GM19043 (cell line): ENCODE measurements around the gene DNMBP.
"Not testable (repeated sequence)": the region's sequence is repeated elsewhere in the genome, so short reads cannot be mapped to it uniquely, and the experiment has no call there.

Source experiments
- ATAC-seq: cut with Tn5 transposase; IDR thresholded peaks from one replicate; pipeline ENCODE4 v1.9.1; 2021; ENCODE audit warnings: low read depth; ENCODE audit not compliant: unreplicated experiment

The DNMBP gene

DNA sequence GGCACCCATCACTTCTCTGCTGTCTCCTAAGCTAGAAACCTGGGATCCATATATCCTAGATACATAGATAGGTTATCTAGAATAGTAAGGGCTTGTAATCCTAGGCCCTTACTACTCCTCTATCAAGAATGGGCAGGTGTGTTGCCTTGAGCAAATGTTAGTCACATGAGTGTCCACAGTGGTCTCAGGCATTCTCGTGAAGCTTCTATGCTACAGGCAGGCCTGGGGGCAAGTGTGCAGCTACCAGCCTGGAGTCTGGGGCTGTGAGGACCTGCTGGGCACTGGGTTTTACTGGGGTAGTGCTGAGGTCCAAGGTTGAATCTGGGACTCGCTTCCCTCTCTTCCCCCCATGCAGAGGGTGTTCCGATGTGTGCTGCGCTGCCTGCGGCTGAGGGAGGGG is 135.9 kb downstream of the DNMBP start:
- no peak for ATAC-seq

DNA sequence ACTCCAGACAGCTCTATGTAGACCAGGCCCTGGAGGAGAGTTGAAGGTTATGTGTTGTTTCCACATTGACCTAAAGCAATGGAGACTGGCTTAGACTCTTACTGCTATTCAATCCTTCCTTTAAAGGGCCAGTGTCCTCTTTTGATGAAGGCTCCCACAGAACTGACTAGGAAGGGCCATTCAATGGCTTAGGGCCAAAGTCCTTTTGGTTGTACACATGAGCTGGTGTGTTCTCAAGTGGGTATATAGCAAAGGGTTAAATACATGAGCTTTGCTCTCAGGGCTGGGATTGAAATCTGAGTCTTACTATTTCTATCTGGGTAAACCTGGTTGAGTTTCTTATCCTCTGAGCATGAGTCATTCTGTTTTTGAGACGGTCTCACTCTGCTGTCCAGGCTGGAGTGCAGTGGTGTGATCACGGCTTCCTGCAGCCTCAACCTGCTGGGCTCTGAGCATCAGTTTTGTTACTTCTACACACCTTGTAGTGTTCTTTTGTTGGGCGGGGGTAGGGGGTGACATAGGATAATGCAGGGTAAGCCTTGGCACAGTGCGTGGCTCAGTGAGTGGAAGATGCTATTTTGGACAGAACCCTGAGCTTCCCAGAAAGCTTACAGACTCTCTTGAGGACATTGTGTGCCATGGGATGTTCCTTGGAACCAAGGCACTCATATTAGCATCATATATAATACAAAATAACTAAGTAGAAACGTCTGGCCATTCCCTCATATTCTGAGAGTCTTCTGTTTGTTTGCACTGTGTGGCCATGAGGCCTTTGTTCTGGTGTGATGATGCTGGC is 137.2 kb downstream of the DNMBP start:
- no peak for ATAC-seq

GRCh38 chr10:99870123-99870730 is 139.5 kb downstream of the DNMBP start:
- ATAC-seq, result no peak

GRCh38 chr10:99869581-99870122 is 140.1 kb downstream of the DNMBP start:
- no peak for ATAC-seq

DNA sequence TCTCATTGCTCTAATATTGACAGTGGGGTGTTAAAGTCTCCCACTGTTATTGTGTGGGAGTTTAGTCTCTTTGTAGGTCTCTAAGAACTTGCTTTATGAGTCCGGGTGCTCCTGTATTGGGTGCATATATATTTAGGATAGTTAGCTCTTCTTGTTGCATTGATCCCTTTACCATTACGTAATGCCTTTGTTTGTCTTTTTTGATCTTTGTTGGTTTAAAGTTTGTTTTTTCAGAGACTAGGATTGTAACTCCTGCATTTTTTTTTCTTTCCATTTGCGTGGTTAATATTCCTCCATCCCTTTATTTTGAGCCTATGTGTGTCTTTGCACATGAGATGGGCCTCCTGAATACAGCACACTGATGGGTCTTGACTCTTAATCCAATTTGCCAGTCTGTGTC is 142.5 kb downstream of the DNMBP start:
- ATAC-seq, result not testable (repeated sequence)

DNA sequence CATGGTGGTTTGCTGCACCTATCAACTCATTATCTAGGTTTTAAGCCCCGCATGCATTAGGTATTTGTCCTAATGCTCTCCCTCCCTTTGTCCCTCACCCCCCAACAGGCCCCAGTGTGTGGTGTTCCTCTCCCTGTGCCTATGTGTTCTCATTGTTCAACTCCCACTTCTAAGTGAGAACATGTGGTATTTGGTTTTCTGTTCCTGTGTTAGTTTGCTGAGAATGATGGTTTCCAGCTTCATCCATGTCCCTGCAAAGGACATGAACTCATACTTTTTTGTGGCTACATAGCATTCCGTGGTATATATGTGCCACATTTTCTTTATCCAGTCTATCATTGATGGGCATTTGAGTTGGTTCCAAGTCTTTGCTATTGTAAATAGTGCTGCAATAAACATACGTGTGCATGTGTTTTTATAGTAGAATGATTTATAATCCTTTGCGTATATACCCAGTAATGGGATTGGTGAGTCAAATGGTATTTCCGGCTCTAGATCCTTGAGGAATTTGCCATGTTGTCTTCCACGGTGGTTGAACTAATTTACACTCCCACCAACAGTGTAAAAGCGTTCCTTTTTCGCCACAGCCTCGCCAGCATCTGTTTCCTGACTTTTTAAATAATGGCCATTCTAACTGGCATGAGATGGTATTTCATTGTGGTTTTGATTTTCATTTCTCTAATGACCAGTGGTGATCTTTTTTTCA is 146.1 kb downstream of the DNMBP start:
- ATAC-seq, result not testable (repeated sequence)

DNA sequence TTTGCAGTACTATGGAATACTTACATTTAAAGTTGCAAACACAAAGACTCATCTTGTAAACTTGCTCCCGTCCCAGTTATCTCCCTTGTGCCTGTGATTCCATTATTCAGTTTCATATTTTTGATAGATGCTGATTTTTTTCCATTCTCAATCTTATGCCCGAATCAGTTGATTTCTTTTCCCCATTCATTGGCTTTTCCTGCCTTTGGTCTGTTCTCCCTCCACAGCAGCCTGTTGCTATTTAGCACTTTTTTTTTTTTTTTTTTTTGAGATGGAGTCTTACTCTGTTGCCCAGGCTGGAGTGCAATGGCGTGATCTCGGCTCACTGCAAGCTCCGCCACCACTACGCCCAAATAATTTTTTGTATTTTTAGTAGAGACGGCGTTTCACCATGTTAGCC is 149.3 kb downstream of the DNMBP start:
- ATAC-seq, result no peak

DNA sequence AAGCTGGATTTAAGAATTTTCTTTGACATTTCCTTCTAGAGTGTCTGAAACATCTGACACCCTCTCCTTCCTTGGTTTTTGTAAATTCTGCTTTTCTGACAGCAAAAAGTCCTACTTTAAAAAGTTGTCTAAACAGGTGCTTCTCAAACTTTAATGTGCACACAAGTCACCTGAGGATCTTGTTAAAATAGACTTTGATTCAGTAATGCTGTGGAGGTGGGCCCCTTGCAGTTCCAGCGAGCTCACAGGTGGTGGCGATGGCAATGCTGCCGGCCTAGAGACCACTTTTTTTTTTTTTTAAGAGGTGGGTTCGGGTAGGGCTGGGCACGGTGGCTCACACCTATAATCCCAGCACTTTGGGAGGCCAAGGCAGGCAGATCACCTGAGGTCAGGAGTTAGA is 150.2 kb downstream of the DNMBP start:
- ATAC-seq, result no peak

- ATAC-seq, result no peak
Observed at GRCh38 chr10:99858849-99859248, 150.9 kb downstream of the DNMBP start.

DNA sequence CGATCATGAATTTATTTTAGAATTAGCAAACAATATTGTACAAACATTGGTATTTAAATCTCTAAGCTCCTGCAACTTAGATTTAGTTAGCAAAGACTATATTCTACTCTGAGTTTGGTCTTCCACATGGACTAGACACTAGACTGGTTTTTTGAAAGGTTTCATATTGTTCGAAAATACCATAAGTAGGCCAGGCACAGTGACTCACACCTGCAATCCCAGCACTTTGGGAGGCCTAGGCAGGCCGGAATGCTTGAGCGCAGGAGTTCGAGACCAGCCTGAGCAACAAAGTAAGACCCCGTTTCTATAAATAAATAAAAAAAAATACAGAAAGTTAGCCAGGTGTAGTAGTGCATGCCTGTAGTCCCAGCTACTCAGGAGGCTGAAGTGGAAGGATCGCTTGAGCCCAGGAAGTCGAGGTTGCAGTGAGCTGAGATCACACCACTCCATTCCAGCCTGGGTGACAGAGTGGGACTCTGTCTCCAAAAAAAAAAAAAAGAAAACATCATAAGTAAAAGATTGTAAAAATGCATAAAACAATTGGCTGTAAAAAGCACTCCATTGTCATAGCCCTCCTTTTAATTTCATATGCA is 154.2 kb downstream of the DNMBP start:
- no peak for ATAC-seq

DNA sequence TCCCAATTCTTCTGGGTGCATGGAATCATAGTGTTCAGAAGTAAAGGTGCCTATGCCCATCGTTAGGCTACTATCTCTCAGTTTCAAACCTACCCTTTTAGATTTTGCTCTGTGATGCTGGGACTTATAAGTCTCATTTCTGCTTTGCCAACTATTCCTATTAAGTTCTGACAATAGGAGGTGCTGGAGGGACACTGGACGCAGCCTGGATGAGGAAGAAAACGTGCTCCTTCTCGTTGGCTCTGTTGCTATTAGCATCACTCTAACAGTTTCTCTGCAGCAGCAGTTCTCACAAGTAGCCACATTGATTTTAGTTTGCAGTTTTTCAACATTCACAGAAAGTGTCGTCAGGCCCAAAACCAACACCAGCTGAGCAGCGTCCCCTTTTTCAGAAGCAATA is 154.9 kb downstream of the DNMBP start:
- no peak for ATAC-seq

- no peak for ATAC-seq
Observed at GRCh38 chr10:99853655-99854054, 156.1 kb downstream of the DNMBP start.

GRCh38 chr10:99852481-99853213 is 157.1 kb downstream of the DNMBP start:
- no peak for ATAC-seq

DNA sequence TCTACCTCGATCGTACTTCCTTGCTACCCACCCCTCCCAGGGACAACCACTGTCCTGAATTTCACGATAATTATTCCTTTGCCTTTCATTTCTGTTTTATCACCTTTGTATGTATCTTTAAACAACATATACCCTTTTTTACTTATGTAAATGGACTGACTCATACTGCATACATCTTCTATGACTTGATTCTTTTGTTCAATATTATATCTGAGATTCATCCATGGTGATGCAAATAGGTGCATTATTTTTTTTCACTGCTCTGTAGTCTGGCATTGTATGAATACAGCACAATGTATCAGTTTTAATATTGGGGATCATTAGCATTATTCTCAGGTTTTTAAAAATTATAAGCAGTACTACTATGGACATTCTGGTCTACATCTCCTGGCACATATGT is 157.9 kb downstream of the DNMBP start:
- ATAC-seq, result no peak

- no peak for ATAC-seq
Observed at GRCh38 chr10:99850767-99851340, 158.9 kb downstream of the DNMBP start.

DNA sequence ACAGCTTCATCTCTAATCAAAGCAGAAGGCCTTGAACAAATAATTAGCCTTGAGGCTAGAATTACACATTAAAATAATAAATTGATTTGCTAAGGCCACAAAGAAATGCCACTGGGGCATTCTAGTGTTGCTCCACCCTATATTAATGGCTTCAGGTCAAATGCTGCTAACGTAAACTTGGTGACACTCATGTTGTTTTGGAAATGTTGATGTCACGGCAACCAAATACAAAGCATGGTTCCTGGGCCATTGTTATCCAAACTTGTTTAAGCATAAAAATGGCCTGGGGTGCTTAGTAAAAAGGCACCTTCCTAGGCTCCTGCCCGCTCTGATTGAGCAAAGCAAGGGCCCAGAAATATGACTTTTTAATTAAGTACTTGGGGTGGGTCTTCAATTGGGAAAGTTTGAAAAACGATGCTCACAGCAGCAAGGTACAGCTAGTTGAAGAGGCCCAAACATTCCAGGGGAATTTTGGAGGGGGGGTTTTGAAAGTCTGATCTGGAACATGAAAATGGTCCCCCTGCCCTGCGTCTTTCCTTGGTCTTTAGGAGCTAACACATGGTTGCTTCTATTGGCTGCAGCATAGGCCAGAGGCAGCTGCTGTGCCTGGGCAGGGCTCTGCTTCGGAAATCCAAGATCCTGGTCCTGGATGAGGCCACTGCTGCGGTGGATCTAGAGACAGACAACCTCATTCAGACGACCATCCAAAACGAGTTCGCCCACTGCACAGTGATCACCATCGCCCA is 159.6 kb downstream of the DNMBP start:
- ATAC-seq, result no peak

DNA sequence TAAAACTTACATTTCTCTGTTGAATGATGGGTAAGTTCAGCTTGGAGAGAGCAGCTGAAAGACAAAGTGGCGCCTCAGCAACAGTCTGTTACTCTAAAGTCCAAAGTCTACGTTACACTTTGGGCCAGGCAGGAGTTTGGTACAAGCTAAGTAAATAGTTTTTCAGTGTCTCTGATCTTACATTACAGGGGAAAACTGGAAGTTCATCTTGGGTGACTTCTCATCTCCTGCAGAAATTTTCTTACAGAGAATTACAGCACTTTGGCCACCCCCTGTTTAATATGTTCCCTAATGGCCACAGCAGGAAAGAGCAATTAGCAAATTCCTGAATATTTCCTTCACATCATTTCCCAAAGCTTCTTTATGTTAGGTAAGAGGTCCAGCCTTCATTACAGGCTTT is 160.2 kb downstream of the DNMBP start:
- no peak for ATAC-seq

DNA sequence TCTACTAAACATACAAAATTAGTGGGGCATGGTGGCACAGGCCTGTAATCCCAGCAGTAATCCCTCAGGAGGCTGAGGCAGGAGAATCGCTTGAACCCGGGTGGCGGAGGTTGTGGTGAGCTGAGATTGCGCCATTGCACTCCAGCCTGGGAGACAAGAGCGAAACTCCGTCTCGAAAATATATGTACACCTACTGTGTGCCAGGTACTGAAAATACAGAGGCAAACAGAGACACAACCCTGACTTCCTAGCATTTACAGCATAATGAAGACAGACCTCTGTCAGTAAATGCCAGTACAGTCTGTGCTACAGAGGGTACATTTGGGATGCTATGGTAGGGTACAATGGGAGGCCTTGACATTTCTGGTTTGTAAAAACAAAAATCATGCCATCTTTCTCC is 160.7 kb downstream of the DNMBP start:
- ATAC-seq, result no peak

GRCh38 chr10:99845837-99846382 is 163.8 kb downstream of the DNMBP start:
- ATAC-seq, result peak; percentile 90
